Motor neuron (in vitro differentiated cells): Measurements from ENCODE around the gene ENOX1. TPM values are rescaled to one million over a fixed set of nuclear protein-coding genes. Genes with fewer than 3 reads are reported as not detected.

Experiments
- ATAC-seq, 8 experiments: fragments of 200-7000 bp; cut with Tn5 transposase; replicated peaks in 6 of 8; 2 replicates each; pipeline ENCODE4 v1.8.0; 2021; ENCODE audit warnings: mild to moderate bottlenecking in 8 of 8, moderate library complexity in 8 of 8
- H3K27ac ChIP-seq, 2 donors: fragments of 250-450 bp; sonication (Bioruptor Pico); 2 replicates each; pipeline ENCODE4 v1.9.0; 2021; ENCODE audit warnings: antibody characterized with exemption in 2 of 2, mild to moderate bottlenecking in 2 of 2, moderate library complexity in 1 of 2
- H3K4me1 ChIP-seq, 2 donors: fragments of 250-450 bp; sonication (Bioruptor Pico); replicated peaks in 1 of 2; 2 replicates each; pipeline ENCODE4 v1.6.1; 2021; ENCODE audit warnings: antibody characterized with exemption in 2 of 2, mild to moderate bottlenecking in 2 of 2, moderate library complexity in 1 of 2
- H3K4me3 ChIP-seq, 5 donors: fragments of 250-450 bp; sonication (Bioruptor Pico); 2 replicates each; pipeline ENCODE4 v1.9.0; 2021; ENCODE audit warnings: antibody characterized with exemption in 5 of 5, mild to moderate bottlenecking in 5 of 5, moderate library complexity in 4 of 5
- WGBS, 10 experiments: fragments of 450-650 bp; shearing (Covaris generic); methylation state at CpG; one replicate each; pipeline ENCODE4 v1.0.0; 2022; 5-methylcytosine and 5-hydroxymethylcytosine counted together
- in situ Hi-C, 9 experiments: fragments of 400-800 bp; cut with MboI; loops; one replicate each; pipeline ENCODE4 v1.15.0; 2021; ENCODE audit warnings: low sequenced_read_pairs in 9 of 9, low pct_unique_long_range_greater_than_20kb in 2 of 9; ENCODE audit not compliant: unreplicated experiment in 9 of 9
- total RNA-seq, 8 experiments: library from RNA; unstranded; fragments of 300-600 nt; gene quantifications; 2 replicates each; pipeline versions ENCODE4 v1.2.3 to v1.2.4, GENCODE V29; 2022

ENOX1 gene
- total RNA-seq, 8 experiments from 2014 or later, result 5.6 to 19.0 (median 11.8) TPM

DNA sequence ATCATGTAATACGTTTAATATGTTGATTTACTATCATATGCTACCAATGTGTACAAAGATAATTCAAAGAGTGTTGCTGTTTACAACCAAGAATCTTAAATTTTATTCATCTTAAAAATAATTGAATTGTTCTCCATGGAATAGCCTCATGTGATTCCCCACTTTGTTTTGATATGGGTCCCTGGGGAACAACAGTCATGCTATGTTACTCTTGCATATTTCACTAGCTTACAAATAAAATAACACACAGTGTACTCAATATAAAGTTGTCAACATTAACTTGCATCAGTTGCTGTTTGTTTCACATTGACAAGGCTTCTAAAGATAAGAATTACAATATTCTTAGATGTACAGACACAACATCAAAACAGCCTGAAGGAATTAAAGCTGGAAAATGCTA, 2.3 kb downstream of the ENOX1 start:
- ATAC-seq, result no peak
- Histone ChIP-seq H3K27ac (peak overlapping the region in 1 of 2 donors; percentile 35), H3K4me1 (peaks cover 15 to 31% of the 10 kb centered on the region in 2 donors), H3K4me3 (peak overlapping the region in 4 of 5 donors; percentile 56 to 81 (median 76))
- WGBS, 10 experiments, result 40 to 100% (median 67%) methylated on average over 1 of the region's 1 CpG; no CpG with 5 or more reads in 3 of the 10 experiments
- in situ Hi-C loops, result loop anchor here in 4 of 9 experiments (25.0 kb wide), 4 partner anchors 472 to 1197 kb away; no protein-coding TSS in a partner anchor

DNA sequence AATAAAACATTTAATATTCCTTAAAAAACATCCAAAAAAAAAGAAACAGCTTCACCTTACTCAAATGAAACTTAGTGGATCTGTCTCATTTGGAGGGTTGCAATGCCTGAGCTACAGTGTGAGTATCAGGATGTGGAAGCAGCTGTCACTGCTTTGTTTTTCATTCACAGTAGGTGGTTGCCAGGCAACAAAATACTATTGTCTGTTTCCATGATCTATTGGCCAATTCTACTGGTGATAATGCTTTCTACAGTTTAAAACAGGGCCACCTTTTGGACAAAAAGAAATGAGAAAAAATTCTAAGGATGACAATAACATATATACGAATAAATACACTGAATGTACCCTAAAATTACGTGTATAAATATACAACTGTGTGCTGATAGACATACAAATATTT, 3.0 kb downstream of the ENOX1 start:
- in situ Hi-C loops, result loop anchor here in 4 of 9 experiments (25.0 kb wide), 4 partner anchors 472 to 1197 kb away; no protein-coding TSS in a partner anchor
- Histone ChIP-seq H3K4me3 (peak overlapping the region in 3 of 5 donors; percentile 56 to 81 (median 80)), H3K27ac (peak overlapping the region in 1 of 2 donors; percentile 35), H3K4me1 (peaks cover 15 to 30% of the 10 kb centered on the region in 2 donors)
- peak in 2 of 8 experiments; percentile 3 to 4 for ATAC-seq
- 32 to 100% (median 64%) methylated on average over 1 to 2 of the region's 2 CpGs; no CpG with 5 or more reads in 1 of the 10 experiments for WGBS, 10 experiments

DNA sequence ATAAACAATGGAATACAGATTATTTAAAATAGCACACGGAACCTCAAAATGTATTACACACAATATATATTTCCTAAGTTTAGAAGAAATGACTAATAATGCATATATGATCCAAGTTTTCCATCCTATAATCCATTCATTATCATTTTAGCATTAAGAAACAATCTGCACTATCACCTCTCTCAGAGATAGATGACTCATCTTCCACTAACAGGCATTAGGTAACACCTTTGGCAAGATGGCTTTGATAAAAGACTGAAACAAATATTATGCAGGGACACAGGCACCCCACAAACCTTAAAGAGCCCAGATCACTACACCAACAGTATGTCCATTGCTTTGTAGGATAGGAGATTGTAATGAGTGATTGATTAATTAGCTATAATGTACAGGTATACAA, 4.1 kb downstream of the ENOX1 start:
- H3K4me1 ChIP-seq, result peaks cover 17 to 34% of the 10 kb centered on the region in 2 donors
- WGBS, 10 experiments, result 60 to 100% (median 88%) methylated on average over 1 of the region's 1 CpG; no CpG with 5 or more reads in 2 of the 10 experiments
- peak overlapping the region in 1 of 2 donors; percentile 71 for H3K27ac ChIP-seq
- in situ Hi-C loops, result loop anchor here in 4 of 9 experiments (25.0 kb wide), 4 partner anchors 470 to 1195 kb away; no protein-coding TSS in a partner anchor
- no peak overlapping the region for H3K4me3 ChIP-seq
- no peak for ATAC-seq

DNA sequence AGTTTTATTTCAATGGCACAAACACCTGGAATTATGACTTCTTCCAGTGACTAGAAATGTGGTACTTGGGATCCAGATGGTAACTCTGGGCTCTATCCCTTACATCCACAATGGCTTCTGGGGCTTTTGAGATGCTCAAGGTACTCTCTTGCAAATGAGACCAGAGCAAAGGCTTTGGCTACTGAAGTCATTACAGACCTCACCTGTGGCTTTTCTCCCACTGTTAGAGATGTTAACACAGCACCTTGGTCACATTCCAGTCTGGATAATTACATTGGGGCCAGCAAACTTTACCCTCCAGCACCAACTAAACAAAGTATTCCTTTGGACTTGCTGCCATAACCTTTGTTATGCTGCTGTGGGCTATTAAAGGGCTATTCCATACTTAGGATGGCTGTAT, 6.1 kb downstream of the ENOX1 start:
- H3K4me3 ChIP-seq, result no peak overlapping the region
- H3K4me1 ChIP-seq, result peaks cover 29 to 47% of the 10 kb centered on the region in 2 donors
- in situ Hi-C loops, result loop anchor here in 4 of 9 experiments (25.0 kb wide), 4 partner anchors 468 to 1193 kb away; no protein-coding TSS in a partner anchor
- ATAC-seq, result no peak
- H3K27ac ChIP-seq, result no peak overlapping the region

DNA sequence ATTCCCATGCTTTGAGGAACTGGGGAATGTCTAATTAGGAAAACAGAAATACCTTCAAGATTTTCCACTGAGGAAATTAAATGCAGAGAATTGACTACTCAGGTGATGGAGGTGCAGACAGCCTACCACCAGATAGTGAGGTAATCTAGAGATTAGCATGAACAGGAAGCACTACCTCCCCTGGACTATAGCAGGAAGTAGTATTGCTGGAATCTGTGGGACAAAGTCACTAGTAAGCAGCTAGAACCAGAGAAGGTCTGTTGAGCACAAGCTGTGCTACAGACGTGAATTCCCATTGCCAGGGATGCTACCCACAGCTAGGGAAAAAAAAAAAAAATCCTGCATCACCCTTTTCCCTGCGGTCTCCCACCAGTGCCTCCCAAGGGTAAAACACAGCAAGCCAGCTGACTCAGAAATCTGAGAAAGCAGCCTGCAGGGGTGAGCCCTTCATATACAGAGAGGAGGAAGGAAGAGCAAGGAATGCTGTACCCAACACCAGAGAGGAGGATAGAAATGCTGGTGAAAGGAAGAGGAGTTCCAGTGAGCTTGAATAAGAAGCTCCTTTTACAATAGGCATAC, 10.2 kb downstream of the ENOX1 start:
- 0 to 100% (median 66%) methylated on average over 1 to 2 of the region's 2 CpGs; no CpG with 5 or more reads in 4 of the 10 experiments for WGBS, 10 experiments
- H3K4me1 ChIP-seq, result peaks cover 17 to 22% of the 10 kb centered on the region in 2 donors
- H3K4me3 ChIP-seq, result no peak overlapping the region
- in situ Hi-C loops, result loop anchor here in 4 of 9 experiments (25.0 kb wide), 4 partner anchors 464 to 1189 kb away; no protein-coding TSS in a partner anchor
- peak overlapping the region in 1 of 2 donors; percentile 45 for H3K27ac ChIP-seq
- peak in 6 of 8 experiments; percentile 13 to 96 (median 94) for ATAC-seq

DNA sequence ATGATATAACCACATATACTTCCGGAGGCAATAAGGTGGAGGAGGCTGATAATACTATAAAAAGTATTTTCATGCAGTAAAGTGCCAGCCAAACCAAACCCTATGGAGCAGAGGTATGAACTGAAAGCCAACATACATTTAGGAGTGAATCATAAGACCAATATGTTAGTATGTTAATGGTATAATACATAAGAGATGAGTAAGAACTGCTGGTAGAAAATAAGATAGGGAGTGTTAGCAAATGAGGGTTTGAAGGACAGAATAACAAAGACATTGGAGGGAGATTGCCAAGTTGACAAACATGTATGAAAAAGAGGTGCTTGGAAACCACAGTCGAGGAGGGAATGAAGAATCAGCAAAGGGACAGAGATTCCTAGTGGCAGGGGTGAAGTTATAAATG, 10.8 kb downstream of the ENOX1 start:
- no peak for ATAC-seq
- peaks cover 17 to 22% of the 10 kb centered on the region in 2 donors for H3K4me1 ChIP-seq
- in situ Hi-C loops, result loop anchor here in 4 of 9 experiments (25.0 kb wide), 4 partner anchors 464 to 1189 kb away; no protein-coding TSS in a partner anchor
- no peak overlapping the region for H3K27ac ChIP-seq
- 0 to 100% (median 71%) methylated on average over 1 to 2 of the region's 2 CpGs; no CpG with 5 or more reads in 2 of the 10 experiments for WGBS, 10 experiments
- H3K4me3 ChIP-seq, result no peak overlapping the region

DNA sequence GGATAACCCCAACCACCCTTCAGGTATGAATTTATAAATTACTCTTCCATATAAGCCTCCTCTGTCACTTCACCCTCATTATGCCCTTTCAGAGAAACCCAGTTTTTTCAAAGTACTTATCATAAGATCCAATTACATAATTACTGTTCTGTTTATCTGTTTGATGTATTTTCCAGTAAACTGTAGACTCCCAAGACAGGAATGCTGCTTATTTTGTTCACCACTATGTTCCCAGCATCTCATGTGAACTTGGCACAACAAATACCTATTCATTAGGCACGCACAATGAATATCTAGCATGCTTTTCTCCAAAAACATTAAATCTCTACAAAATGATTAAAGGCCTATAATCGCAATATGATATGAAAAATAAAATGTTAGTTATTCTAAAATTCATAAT, 13.2 kb downstream of the ENOX1 start:
- in situ Hi-C loops, result no loop called here
- H3K4me3 ChIP-seq, result no peak overlapping the region
- peaks cover 17 to 22% of the 10 kb centered on the region in 2 donors for H3K4me1 ChIP-seq
- H3K27ac ChIP-seq, result no peak overlapping the region
- 50 to 100% (median 93%) methylated on average over 1 to 2 of the region's 2 CpGs; no CpG with 5 or more reads in 1 of the 10 experiments for WGBS, 10 experiments
- peak in 3 of 8 experiments; percentile 68 to 90 (median 83) for ATAC-seq

DNA sequence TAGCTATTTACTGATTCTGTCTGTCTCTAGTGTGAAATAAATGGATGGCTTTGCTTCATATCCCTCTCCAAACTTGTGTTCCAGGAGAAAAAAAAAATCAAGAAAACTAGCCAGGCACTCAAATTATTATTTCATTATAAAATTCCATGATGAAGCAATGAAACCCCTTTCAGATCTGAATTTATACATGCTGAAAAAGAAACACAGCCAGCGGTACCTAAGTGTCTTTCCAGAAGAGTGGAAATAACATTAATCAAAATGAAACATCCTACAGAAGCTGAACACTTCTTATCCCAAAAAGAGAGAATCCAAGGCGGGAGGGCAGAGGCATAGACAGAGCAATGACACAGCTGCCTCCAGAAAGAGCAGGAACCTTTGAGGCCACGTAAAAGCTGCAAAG, 15.9 kb downstream of the ENOX1 start:
- Histone ChIP-seq H3K4me1 (no peaks in the 10 kb centered on the region), H3K27ac (no peak overlapping the region), H3K4me3 (no peak overlapping the region)
- ATAC-seq, result no peak
- in situ Hi-C loops, result no loop called here
- 58 to 100% (median 90%) methylated on average over 1 to 3 of the region's 3 CpGs for WGBS, 10 experiments

DNA sequence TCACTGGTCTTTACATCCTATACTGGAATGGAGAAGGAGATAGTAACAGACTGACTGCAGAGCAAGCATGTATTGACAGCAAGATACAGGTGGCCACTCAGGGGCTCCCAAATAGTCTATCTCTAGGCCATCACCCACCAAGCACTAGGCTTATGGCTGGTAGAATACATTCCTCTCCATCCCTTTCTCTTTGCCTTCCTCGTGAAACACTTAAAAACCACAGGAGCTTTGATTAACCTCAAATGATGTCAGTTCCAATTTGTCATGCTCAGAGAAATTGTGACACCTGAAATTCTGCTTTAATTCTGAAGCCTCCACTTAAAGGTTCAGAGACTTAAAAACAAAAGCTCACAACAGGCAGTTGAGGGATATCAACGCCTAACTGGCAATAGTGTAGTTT, 17.2 kb downstream of the ENOX1 start:
- ATAC-seq, result no peak
- Histone ChIP-seq H3K27ac (no peak overlapping the region), H3K4me3 (no peak overlapping the region), H3K4me1 (no peaks in the 10 kb centered on the region)
- in situ Hi-C loops, result no loop called here
- WGBS, 10 experiments, result 88 to 100% (median 100%) methylated on average over 1 to 2 of the region's 2 CpGs; no CpG with 5 or more reads in 1 of the 10 experiments

DNA sequence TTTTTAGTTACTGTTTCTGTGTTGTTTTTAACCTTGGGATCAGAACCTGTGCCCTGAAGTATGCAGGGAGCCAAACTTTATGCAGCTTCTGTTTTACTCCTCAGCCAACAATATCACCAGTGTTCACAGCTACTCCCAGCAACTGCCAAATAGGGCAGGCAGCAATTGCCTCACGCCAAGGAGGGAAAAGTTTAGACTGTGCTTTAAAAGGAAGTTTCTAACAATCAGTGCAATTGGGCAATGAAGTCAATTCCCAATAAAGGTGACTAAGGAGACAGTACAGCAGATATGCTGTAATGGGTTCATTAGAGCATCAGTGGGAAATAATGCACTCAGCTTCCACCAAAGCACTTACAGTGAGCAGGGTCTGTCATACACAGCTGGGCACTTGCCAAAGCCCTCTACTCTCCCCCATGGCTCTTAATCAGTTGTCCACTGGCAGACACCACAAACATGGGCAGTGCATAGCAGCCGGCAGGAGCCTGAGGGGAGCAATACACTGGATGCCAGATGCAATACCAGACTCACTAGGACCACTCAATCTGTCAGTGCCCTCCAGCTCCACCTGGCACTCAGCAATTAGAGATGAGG, 19.3 kb downstream of the ENOX1 start:
- H3K4me1 ChIP-seq, result no peaks in the 10 kb centered on the region
- H3K27ac ChIP-seq, result no peak overlapping the region
- no peak overlapping the region for H3K4me3 ChIP-seq
- in situ Hi-C loops, result no loop called here
- peak in 4 of 8 experiments; percentile 10 to 68 (median 42) for ATAC-seq
- 0 to 100% (median 75%) methylated on average over 1 to 2 of the region's 2 CpGs; no CpG with 5 or more reads in 3 of the 10 experiments for WGBS, 10 experiments

DNA sequence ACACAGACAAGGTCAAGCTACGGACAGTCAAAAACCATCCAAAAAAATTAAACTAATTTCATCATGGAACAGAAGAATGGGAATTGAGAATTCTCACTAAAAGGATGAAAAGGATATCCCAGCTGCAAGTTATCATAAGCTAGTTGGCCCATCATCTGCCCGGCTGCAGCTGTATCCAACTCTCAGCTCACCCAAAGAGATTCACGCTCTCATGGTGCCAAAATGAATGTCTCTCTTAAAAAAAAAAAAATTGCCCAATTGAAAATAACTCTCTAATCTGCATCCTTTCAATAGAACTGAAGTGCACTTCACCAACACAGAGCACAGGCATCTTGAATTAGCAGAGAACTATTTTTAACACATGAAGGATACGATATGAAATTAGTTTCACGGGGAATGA, 20.0 kb downstream of the ENOX1 start:
- in situ Hi-C loops, result no loop called here
- Histone ChIP-seq H3K27ac (no peak overlapping the region), H3K4me3 (no peak overlapping the region), H3K4me1 (no peaks in the 10 kb centered on the region)
- WGBS, 10 experiments, result 24 to 100% (median 90%) methylated on average over 2 to 5 of the region's 5 CpGs
- no peak for ATAC-seq

DNA sequence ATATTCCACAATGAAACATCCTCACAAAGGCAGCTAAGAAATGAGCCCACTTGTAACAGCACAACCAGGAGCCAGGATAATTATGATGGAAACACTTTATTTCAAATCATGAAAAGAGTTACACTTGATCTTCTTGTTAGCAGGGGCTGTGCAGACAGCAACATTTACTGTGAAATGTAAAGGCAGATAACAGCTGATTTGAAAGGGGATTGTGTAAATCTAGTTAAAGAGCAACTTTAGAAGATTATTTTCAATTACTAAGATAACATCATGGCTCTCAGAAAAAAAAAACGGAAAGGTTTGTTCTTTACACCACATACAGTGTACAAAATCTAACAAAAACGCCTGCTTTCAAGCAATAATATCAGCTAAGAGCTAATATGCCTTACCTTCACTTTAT, 22.4 kb downstream of the ENOX1 start:
- in situ Hi-C loops, result no loop called here
- Histone ChIP-seq H3K27ac (no peak overlapping the region), H3K4me1 (no peaks in the 10 kb centered on the region), H3K4me3 (no peak overlapping the region)
- ATAC-seq, result no peak
- 15 to 91% (median 68%) methylated on average over 1 to 2 of the region's 2 CpGs for WGBS, 10 experiments

DNA sequence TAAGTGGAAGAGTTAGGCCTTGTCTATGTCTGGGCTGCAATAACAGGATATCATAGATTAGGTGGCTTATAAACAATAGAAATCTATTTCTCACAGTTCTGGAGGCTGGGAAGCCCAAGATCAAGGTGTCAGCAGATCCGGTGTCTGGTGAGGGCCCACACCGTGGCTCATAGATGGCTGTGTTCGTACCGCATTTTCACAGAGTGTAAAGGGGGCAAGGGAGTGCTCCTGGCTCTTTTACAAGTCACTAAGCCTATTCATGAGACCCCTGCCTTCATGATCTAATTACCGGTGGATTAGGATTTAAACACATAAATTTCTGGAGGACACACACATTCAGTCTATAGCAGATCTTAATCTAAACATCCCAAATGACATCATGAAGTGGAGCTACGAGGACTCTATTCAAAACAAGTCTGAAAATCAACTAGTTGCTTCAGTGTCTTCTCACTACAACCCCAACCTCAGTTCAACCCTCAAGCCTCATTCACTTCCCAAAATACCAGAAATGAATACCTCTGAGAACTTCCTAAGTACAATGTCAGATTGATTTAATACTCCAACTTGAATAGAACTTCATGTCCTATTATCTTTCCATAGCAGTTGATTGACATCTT, 23.5 kb downstream of the ENOX1 start:
- in situ Hi-C loops, result no loop called here
- Histone ChIP-seq H3K4me3 (no peak overlapping the region), H3K27ac (no peak overlapping the region), H3K4me1 (no peaks in the 10 kb centered on the region)
- ATAC-seq, result no peak
- 50 to 100% (median 87%) methylated on average over 1 to 6 of the region's 6 CpGs for WGBS, 10 experiments
